ENCODE measurements around the gene PUM2. TPM values are rescaled to one million over a fixed set of nuclear protein-coding genes. Genes with fewer than 3 reads are reported as not detected.
A peak's percentile ranks its signal among the peaks of the same experiment; 100 is the strongest.

The PUM2 gene
- total RNA-seq, 2 donors from 2014 or later: 114 to 126 TPM

GRCh38 chr2:20327370-20327769 is 23.3 kb downstream of the PUM2 start:
- H3K9ac ChIP-seq (ENCODE audit: extremely low read depth, low read length, poor library complexity, severe bottlenecking): no peak overlapping the region
- H3K9me3 ChIP-seq (ENCODE audit: control insufficient read depth, low read length): peaks cover 15% of the 10 kb centered on the region
- H3K36me3 Mint-ChIP-seq (ENCODE audit: low read depth): peaks cover 56% of the 10 kb centered on the region
- no peaks in the 10 kb centered on the region for H3K27me3 ChIP-seq (ENCODE audit: control insufficient read depth, insufficient read depth, low read length, poor library complexity, severe bottlenecking)
- no peak overlapping the region for H3K4me3 ChIP-seq (ENCODE audit: low read length)
- no peaks in the 10 kb centered on the region for H3K27me3 Mint-ChIP-seq (ENCODE audit: insufficient read depth)
- peaks cover 3% of the 10 kb centered on the region for H3K9me3 Mint-ChIP-seq
- peaks cover 10% of the 10 kb centered on the region for H3K4me1 Mint-ChIP-seq
- DNase-seq: no peak
- H3K27ac ChIP-seq (ENCODE audit: low read depth, low read length): no peak overlapping the region
- no peaks in the 10 kb centered on the region for H3K4me1 ChIP-seq (ENCODE audit: control insufficient read depth, insufficient read depth, low read length)
- 67 to 89% methylated on average over 1 of the region's 1 CpG for WGBS, 2 experiments (ENCODE audit: insufficient coverage in 1 of 2, insufficient read length in 1 of 2)
- H3K4me3 Mint-ChIP-seq: no peak overlapping the region
- H3K27ac Mint-ChIP-seq: no peak overlapping the region
- H3K36me3 ChIP-seq (ENCODE audit: control insufficient read depth, insufficient read depth, low read length): peaks cover 58% of the 10 kb centered on the region
- no peak for TF ChIP-seq CTCF (conservative IDR thresholded peaks at IDR 0.05)

- Mint-ChIP-seq H3K4me3 (no peak overlapping the region), H3K27ac (peak overlapping the region; percentile 23), H3K4me1 (peaks cover 17% of the 10 kb centered on the region), H3K36me3 (ENCODE audit: low read depth) (peaks cover 59% of the 10 kb centered on the region), H3K27me3 (ENCODE audit: insufficient read depth) (no peaks in the 10 kb centered on the region), H3K9me3 (peaks cover 3% of the 10 kb centered on the region)
- Histone ChIP-seq H3K9me3 (ENCODE audit: control insufficient read depth, low read length) (peaks cover 8% of the 10 kb centered on the region), H3K4me1 (ENCODE audit: control insufficient read depth, insufficient read depth, low read length) (no peaks in the 10 kb centered on the region), H3K27me3 (ENCODE audit: control insufficient read depth, insufficient read depth, low read length, poor library complexity, severe bottlenecking) (no peaks in the 10 kb centered on the region), H3K9ac (ENCODE audit: extremely low read depth, low read length, poor library complexity, severe bottlenecking) (no peak overlapping the region), H3K36me3 (ENCODE audit: control insufficient read depth, insufficient read depth, low read length) (peaks cover 59% of the 10 kb centered on the region), H3K27ac (ENCODE audit: low read depth, low read length) (no peak overlapping the region), H3K4me3 (ENCODE audit: low read length) (no peak overlapping the region)
- TF ChIP-seq CTCF (conservative IDR thresholded peaks at IDR 0.05): peak; percentile 88
- 74% methylated on average over 4 of the region's 4 CpGs; no CpG with 5 or more reads in 1 of the 2 experiments for WGBS, 2 experiments (ENCODE audit: insufficient coverage in 1 of 2, insufficient read length in 1 of 2)
- DNase-seq: peak; percentile 79
These were observed 24.4 kb downstream of the PUM2 start for GRCh38 chr2:20326163-20326780.

GRCh38 chr2:20322527-20323300 is 27.9 kb downstream of the PUM2 start:
- WGBS, 2 experiments (ENCODE audit: insufficient coverage in 1 of 2, insufficient read length in 1 of 2): 96% methylated on average over 10 to 11 of the region's 11 CpGs
- TF ChIP-seq CTCF (conservative IDR thresholded peaks at IDR 0.05): no peak
- H3K36me3 Mint-ChIP-seq (ENCODE audit: low read depth): peaks cover 57% of the 10 kb centered on the region

More at GRCh38 chr2:20322527-20323300, 27.9 kb downstream of the PUM2 start:
- Histone ChIP-seq H3K36me3 (ENCODE audit: control insufficient read depth, insufficient read depth, low read length) (peaks cover 75% of the 10 kb centered on the region), H3K9ac (ENCODE audit: extremely low read depth, low read length, poor library complexity, severe bottlenecking) (no peak overlapping the region), H3K27ac (ENCODE audit: low read depth, low read length) (no peak overlapping the region), H3K4me3 (ENCODE audit: low read length) (no peak overlapping the region), H3K27me3 (ENCODE audit: control insufficient read depth, insufficient read depth, low read length, poor library complexity, severe bottlenecking) (no peaks in the 10 kb centered on the region), H3K4me1 (ENCODE audit: control insufficient read depth, insufficient read depth, low read length) (no peaks in the 10 kb centered on the region), H3K9me3 (ENCODE audit: control insufficient read depth, low read length) (no peaks in the 10 kb centered on the region)
- Mint-ChIP-seq H3K27ac (peak overlapping the region; percentile 17), H3K27me3 (ENCODE audit: insufficient read depth) (no peaks in the 10 kb centered on the region), H3K4me1 (peaks cover 17% of the 10 kb centered on the region), H3K9me3 (no peaks in the 10 kb centered on the region), H3K4me3 (no peak overlapping the region)
- no peak for DNase-seq

Data from endodermal cell (in vitro differentiated cells).